Type B pancreatic cell (in vitro differentiated cells): Measurements from ENCODE around the gene PRR30. TPM values are rescaled to one million over a fixed set of nuclear protein-coding genes. Genes with fewer than 3 reads are reported as not detected.

ENCODE experiments used
- DNase-seq: peaks from one replicate; pipeline ENCODE4 v3.0.0; 2021; ENCODE audit warnings: mixed read lengths; ENCODE audit not compliant: unreplicated experiment; ENCODE audit errors: extremely low spot score
- H3K27ac Mint-ChIP-seq: 2 replicates; pipeline ENCODE4 v1.8.0; 2021; ENCODE audit warnings: mild to moderate bottlenecking, mixed read lengths
- H3K27me3 Mint-ChIP-seq: 2 replicates; pipeline ENCODE4 v1.8.0; 2021; ENCODE audit warnings: mixed read lengths
- H3K36me3 Mint-ChIP-seq: 2 replicates; pipeline ENCODE4 v1.8.0; 2021; ENCODE audit warnings: mixed read lengths
- H3K4me1 Mint-ChIP-seq: one replicate; pipeline ENCODE4 v1.8.0; 2021; ENCODE audit warnings: mixed read lengths; ENCODE audit not compliant: unreplicated experiment
- H3K4me3 Mint-ChIP-seq: 2 replicates; pipeline ENCODE4 v1.8.0; 2021; ENCODE audit warnings: mild to moderate bottlenecking, mixed read lengths
- H3K9me3 Mint-ChIP-seq: 2 replicates; pipeline ENCODE4 v1.8.0; 2021; ENCODE audit warnings: mixed read lengths
- CTCF ChIP-seq: fragments of 200-600 bp; sonication (generic); conservative IDR thresholded peaks from 2 replicates; pipeline ENCODE4 v1.5.0; 2021; ENCODE audit warnings: antibody characterized with exemption, mild to moderate bottlenecking
- total RNA-seq: library from RNA; stranded (reverse); gene quantifications from 2 replicates; pipeline ENCODE4 v1.2.1, GENCODE V29; 2021; ENCODE audit warnings: low replicate concordance

Gene PRR30
- total RNA-seq, 1 donor from 2014 or later = not detected

DNA sequence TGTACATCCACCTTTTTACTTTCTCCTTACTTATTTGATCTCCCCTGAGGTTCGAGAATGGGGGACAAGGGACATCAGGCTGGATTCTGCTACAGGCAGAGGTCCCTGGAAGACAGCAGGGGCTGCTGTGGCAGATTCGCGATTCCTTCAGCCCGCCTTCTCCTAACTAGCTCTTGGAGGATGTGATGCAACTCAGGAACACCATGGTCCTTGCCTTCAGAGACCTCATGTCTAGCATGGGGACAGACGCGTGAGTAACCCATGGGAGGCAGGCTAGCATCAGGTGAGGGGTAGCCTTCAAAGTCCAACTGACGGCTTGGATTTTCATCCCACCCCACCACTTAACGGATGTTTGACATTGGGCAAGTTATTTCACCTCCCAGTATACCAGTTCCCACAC, 8.7 kb upstream of the PRR30 start:
- H3K27ac Mint-ChIP-seq = no peak overlapping the region
- H3K9me3 Mint-ChIP-seq = peaks cover 4% of the 10 kb centered on the region
- H3K36me3 Mint-ChIP-seq = no peaks in the 10 kb centered on the region
- no peaks in the 10 kb centered on the region for H3K4me1 Mint-ChIP-seq
- no peak for DNase-seq
- no peak for TF ChIP-seq CTCF
- peaks cover 15% of the 10 kb centered on the region for H3K27me3 Mint-ChIP-seq
- no peak overlapping the region for H3K4me3 Mint-ChIP-seq

DNA sequence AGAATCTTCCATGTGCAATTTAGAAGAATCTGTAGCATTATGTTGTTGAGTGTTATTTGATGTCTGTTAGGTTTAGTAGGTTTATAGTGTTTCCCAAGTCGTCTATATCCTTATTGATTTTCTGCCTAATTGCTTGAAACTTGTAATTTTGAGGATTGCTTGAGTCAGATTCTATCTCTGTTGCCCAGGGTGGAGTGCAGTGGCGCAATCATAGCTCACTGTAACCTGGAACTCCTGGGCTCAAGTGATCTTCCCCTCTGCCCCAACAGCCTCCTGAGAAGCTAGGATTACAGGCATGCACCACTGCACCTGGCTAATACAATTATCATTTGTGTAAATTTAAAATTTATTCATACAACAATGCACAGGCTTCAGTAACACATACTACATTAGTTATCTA, 6.5 kb upstream of the PRR30 start:
- no peak for DNase-seq
- Mint-ChIP-seq H3K36me3 (no peaks in the 10 kb centered on the region), H3K4me3 (no peak overlapping the region), H3K27ac (no peak overlapping the region), H3K9me3 (peaks cover 6% of the 10 kb centered on the region), H3K4me1 (no peaks in the 10 kb centered on the region), H3K27me3 (peaks cover 19% of the 10 kb centered on the region)
- TF ChIP-seq CTCF = no peak

GRCh38 chr2:27143285-27143684, 4.1 kb upstream of the PRR30 start:
- Mint-ChIP-seq H3K27ac (no peak overlapping the region), H3K27me3 (peaks cover 26% of the 10 kb centered on the region), H3K9me3 (peaks cover 6% of the 10 kb centered on the region), H3K36me3 (no peaks in the 10 kb centered on the region), H3K4me3 (no peak overlapping the region), H3K4me1 (no peaks in the 10 kb centered on the region)
- DNase-seq = no peak
- no peak for TF ChIP-seq CTCF

- H3K9me3 Mint-ChIP-seq = peaks cover 4% of the 10 kb centered on the region
- H3K27ac Mint-ChIP-seq = no peak overlapping the region
- H3K4me3 Mint-ChIP-seq = no peak overlapping the region
- peaks cover 20% of the 10 kb centered on the region for H3K27me3 Mint-ChIP-seq
- TF ChIP-seq CTCF = no peak
- H3K36me3 Mint-ChIP-seq = no peaks in the 10 kb centered on the region
- DNase-seq = no peak
- H3K4me1 Mint-ChIP-seq = peaks cover 8% of the 10 kb centered on the region
Measured at GRCh38 chr2:27138111-27138510, 1.1 kb downstream of the PRR30 start.

DNA sequence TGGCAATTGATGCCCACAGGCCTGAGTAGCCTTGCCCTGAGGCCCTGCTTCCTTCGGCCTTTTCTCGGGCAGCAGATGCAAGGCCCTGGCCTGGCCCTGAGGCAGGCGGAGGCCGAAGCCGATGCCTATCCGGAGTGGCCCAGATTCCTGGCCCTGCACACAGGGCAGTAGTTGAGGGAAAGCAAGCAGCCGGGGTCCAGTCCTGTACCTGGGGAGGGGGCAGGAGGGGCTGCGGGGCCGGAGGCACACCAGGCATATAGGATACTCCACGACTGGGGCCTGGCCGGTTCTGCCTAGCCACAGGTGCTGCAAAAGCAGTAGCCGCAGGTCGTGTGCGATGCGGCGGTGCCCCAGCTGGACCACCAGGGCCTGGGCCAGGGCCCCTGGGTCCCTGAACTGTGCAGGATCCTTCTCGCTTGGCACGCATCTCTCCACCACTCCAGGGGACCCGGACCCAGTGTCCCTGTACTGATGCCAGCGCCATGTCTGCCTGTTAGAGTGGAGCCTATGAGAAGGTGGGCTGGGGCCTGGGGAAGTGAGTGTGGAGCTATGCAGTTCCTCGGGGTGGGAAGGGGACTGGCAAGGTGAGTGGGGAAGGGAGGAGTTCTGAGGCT, 1.8 kb downstream of the PRR30 start:
- TF ChIP-seq CTCF = no peak
- Mint-ChIP-seq H3K36me3 (no peaks in the 10 kb centered on the region), H3K4me3 (no peak overlapping the region), H3K27ac (no peak overlapping the region), H3K4me1 (peaks cover 12% of the 10 kb centered on the region), H3K9me3 (no peaks in the 10 kb centered on the region), H3K27me3 (peaks cover 15% of the 10 kb centered on the region)
- no peak for DNase-seq

GRCh38 chr2:27136751-27137150, 2.5 kb downstream of the PRR30 start:
- no peak for DNase-seq
- Mint-ChIP-seq H3K27me3 (peaks cover 15% of the 10 kb centered on the region), H3K36me3 (no peaks in the 10 kb centered on the region), H3K4me1 (peaks cover 12% of the 10 kb centered on the region), H3K27ac (no peak overlapping the region), H3K9me3 (no peaks in the 10 kb centered on the region), H3K4me3 (no peak overlapping the region)
- no peak for TF ChIP-seq CTCF
